Caco-2 (cell line): ENCODE measurements around the gene IGDCC3. TPM values are rescaled to one million over a fixed set of nuclear protein-coding genes. Genes with fewer than 3 reads are reported as not detected.

Experiments used
- BruUV-seq: library from RNA; stranded (reverse); fragments of 400-500 nt; replicated peaks from 2 replicates; lab custom pipeline; 2021; lab: Mats Ljungman, UMichigan
- CTCF ChIA-PET: fragments of 300-600 bp; sonication (Branson Sonifier 250); formaldehyde crosslinking; loops from one replicate; lab custom pipeline; 2022; ENCODE audit warnings: antibody characterized with exemption; lab: Charles Lee
- POLR2A ChIA-PET: fragments of 300-600 bp; sonication (Branson Sonifier 250); formaldehyde crosslinking; loops from one replicate; lab custom pipeline; 2022; ENCODE audit warnings: antibody characterized with exemption; lab: Charles Lee
- DNase-seq, 2 experiments: peaks; one replicate each; pipeline versions ENCODE4 v3.0.0 to v3.0.0-alpha.2; 2020 to 2022
- H3K27me3 ChIP-seq: replicated peaks from 2 replicates; pipeline ENCODE4 v1.6.0; 2011; ENCODE audit warnings: low read length; ENCODE audit not compliant: control insufficient read depth, insufficient read depth
- H3K36me3 ChIP-seq: 2 replicates; pipeline ENCODE4 v1.5.1; 2011; ENCODE audit warnings: low read length; ENCODE audit not compliant: control insufficient read depth, insufficient read depth
- H3K4me1 ChIP-seq: fragments of 250-450 bp; sonication (Bioruptor Pico); 2 replicates; pipeline ENCODE4 v1.5.1; 2020; ENCODE audit warnings: mild to moderate bottlenecking
- H3K4me3 ChIP-seq: 2 replicates; pipeline ENCODE4 v1.5.1; 2011; ENCODE audit warnings: low read depth, mild to moderate bottlenecking, control low read depth, low read length
- H3K9me3 ChIP-seq: fragments of 250-450 bp; sonication (Bioruptor Pico); 2 replicates; pipeline ENCODE4 v1.5.1; 2020; ENCODE audit warnings: mild to moderate bottlenecking, moderate library complexity
- H3K27ac Mint-ChIP-seq: one replicate; pipeline ENCODE4 v1.8.0; 2022; ENCODE audit warnings: mixed read lengths; ENCODE audit not compliant: unreplicated experiment
- H3K27me3 Mint-ChIP-seq: one replicate; pipeline ENCODE4 v1.8.0; 2022; ENCODE audit warnings: mixed read lengths; ENCODE audit not compliant: insufficient read depth, unreplicated experiment
- H3K36me3 Mint-ChIP-seq: one replicate; pipeline ENCODE4 v1.8.0; 2022; ENCODE audit warnings: mild to moderate bottlenecking, mixed read lengths; ENCODE audit not compliant: insufficient read depth, unreplicated experiment
- H3K4me1 Mint-ChIP-seq: one replicate; pipeline ENCODE4 v1.8.0; 2022; ENCODE audit warnings: low read depth, mixed read lengths; ENCODE audit not compliant: unreplicated experiment
- H3K4me3 Mint-ChIP-seq: one replicate; pipeline ENCODE4 v1.8.0; 2022; ENCODE audit warnings: mild to moderate bottlenecking, moderate library complexity, mixed read lengths; ENCODE audit not compliant: unreplicated experiment
- H3K9me3 Mint-ChIP-seq: one replicate; pipeline ENCODE4 v1.8.0; 2022; ENCODE audit warnings: mixed read lengths; ENCODE audit not compliant: unreplicated experiment
- CTCF ChIP-seq, 2 experiments: fragments of 200-600 bp in 1 of 2; IDR thresholded peaks; 1 replicate in 1 of 2; 2 replicates in 1 of 2; pipeline versions ENCODE4 v1.5.1 to v1.8.0; 2011 to 2022; ENCODE audit warnings: antibody characterized with exemption in 1 of 2, control low read depth in 1 of 2, inconsistent platforms in 1 of 2, low read depth in 1 of 2, low read length in 1 of 2, mild to moderate bottlenecking in 1 of 2, moderate library complexity in 1 of 2; ENCODE audit not compliant: insufficient read depth in 1 of 2, severe bottlenecking in 1 of 2, unreplicated experiment in 1 of 2
- intact Hi-C: fragments of 100-400 bp; cut with micrococcal nuclease; formaldehyde crosslinking; loops from one replicate; pipeline ENCODE4 v1.10.0; 2022; ENCODE audit not compliant: unreplicated experiment
- total RNA-seq: library from RNA; stranded (reverse); gene quantifications from 2 replicates; pipeline ENCODE4 v1.2.3, GENCODE V29; 2022

The IGDCC3 gene
- total RNA-seq, 1 experiment from 2014 or later = 51.2 TPM

GRCh38 chr15:65393091-65393490, 15.3 kb upstream of the IGDCC3 start:
- no peaks in the 10 kb centered on the region for H3K9me3 Mint-ChIP-seq
- DNase-seq = no peak
- no peaks in the 10 kb centered on the region for H3K36me3 Mint-ChIP-seq
- Histone ChIP-seq H3K27me3 (no peaks in the 10 kb centered on the region), H3K36me3 (no peaks in the 10 kb centered on the region), H3K9me3 (no peaks in the 10 kb centered on the region), H3K4me1 (no peaks in the 10 kb centered on the region), H3K4me3 (no peak overlapping the region)
- no peak overlapping the region for H3K4me3 Mint-ChIP-seq
- ChIA-PET POLR2A (no interaction called here), CTCF (no interaction called here)
- H3K4me1 Mint-ChIP-seq = no peaks in the 10 kb centered on the region
- BruUV-seq = no TSS peak
- intact Hi-C loops = no loop called here
- H3K27me3 Mint-ChIP-seq = no peaks in the 10 kb centered on the region
- TF ChIP-seq CTCF (IDR thresholded peaks at IDR 0.05; ENCODE audit: insufficient read depth in 1 of 2, low read depth in 1 of 2, low read length in 1 of 2, severe bottlenecking in 1 of 2, unreplicated experiment in 1 of 2) = no peak
- no peak overlapping the region for H3K27ac Mint-ChIP-seq

GRCh38 chr15:65392368-65392767, 14.6 kb upstream of the IGDCC3 start:
- POLR2A ChIA-PET = interaction anchor here (0.6 kb wide), 1 partner anchor 48 kb away, joined by 6 read pairs; no protein-coding TSS in a partner anchor

GRCh38 chr15:65391732-65392131, 13.9 kb upstream of the IGDCC3 start:
- H3K27me3 ChIP-seq = no peaks in the 10 kb centered on the region
- Mint-ChIP-seq H3K9me3 (no peaks in the 10 kb centered on the region), H3K36me3 (no peaks in the 10 kb centered on the region), H3K4me1 (no peaks in the 10 kb centered on the region), H3K27ac (no peak overlapping the region), H3K4me3 (no peak overlapping the region), H3K27me3 (no peaks in the 10 kb centered on the region)
- H3K36me3 ChIP-seq = no peaks in the 10 kb centered on the region
- H3K9me3 ChIP-seq = no peaks in the 10 kb centered on the region
- intact Hi-C loops = no loop called here
- no peak for TF ChIP-seq CTCF (IDR thresholded peaks at IDR 0.05; ENCODE audit: insufficient read depth in 1 of 2, low read depth in 1 of 2, low read length in 1 of 2, severe bottlenecking in 1 of 2, unreplicated experiment in 1 of 2)
- CTCF ChIA-PET = no interaction called here
- BruUV-seq = no TSS peak
- no peak for DNase-seq
- H3K4me3 ChIP-seq = no peak overlapping the region
- POLR2A ChIA-PET = interaction anchor here (0.6 kb wide), 1 partner anchor 49 kb away, joined by 6 read pairs; no protein-coding TSS in a partner anchor
- H3K4me1 ChIP-seq = no peaks in the 10 kb centered on the region

More at GRCh38 chr15:65392368-65392767, 14.6 kb upstream of the IGDCC3 start:
- CTCF ChIA-PET = no interaction called here
- no peak overlapping the region for H3K27ac Mint-ChIP-seq
- no peaks in the 10 kb centered on the region for H3K36me3 Mint-ChIP-seq
- no TSS peak for BruUV-seq
- Histone ChIP-seq H3K9me3 (no peaks in the 10 kb centered on the region), H3K36me3 (no peaks in the 10 kb centered on the region), H3K27me3 (no peaks in the 10 kb centered on the region), H3K4me3 (no peak overlapping the region), H3K4me1 (no peaks in the 10 kb centered on the region)
- no peaks in the 10 kb centered on the region for H3K4me1 Mint-ChIP-seq
- intact Hi-C loops = no loop called here
- no peaks in the 10 kb centered on the region for H3K9me3 Mint-ChIP-seq
- no peak for TF ChIP-seq CTCF (IDR thresholded peaks at IDR 0.05; ENCODE audit: insufficient read depth in 1 of 2, low read depth in 1 of 2, low read length in 1 of 2, severe bottlenecking in 1 of 2, unreplicated experiment in 1 of 2)
- no peak overlapping the region for H3K4me3 Mint-ChIP-seq
- H3K27me3 Mint-ChIP-seq = no peaks in the 10 kb centered on the region
- DNase-seq = no peak
